ENCODE measurements around the gene PPT1.

DNA sequence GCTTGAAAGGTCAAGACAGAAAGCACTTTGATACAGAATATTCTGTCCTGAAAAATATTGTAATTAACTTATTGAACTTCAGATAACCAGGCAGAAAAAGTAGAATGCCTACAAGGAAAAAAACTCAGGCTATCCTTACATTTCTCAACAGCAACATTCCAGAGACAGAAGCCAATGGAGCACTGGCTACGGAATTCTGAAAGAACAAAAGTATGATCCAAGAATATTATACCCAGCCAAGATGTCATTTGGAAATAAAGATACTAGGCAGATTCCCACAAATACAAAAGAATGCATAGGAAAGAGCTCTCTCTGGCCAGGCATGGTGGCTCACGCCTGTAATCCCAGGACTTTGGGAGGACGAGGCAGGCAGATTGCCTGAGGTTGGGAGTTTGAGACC lies 5.8 kb upstream of the PPT1 start:
- TF ChIP-seq EZH2 (IDR thresholded peaks at IDR 0.05; ENCODE audit: low read depth), result no peak
- TF ChIP-seq, protein P1, sequence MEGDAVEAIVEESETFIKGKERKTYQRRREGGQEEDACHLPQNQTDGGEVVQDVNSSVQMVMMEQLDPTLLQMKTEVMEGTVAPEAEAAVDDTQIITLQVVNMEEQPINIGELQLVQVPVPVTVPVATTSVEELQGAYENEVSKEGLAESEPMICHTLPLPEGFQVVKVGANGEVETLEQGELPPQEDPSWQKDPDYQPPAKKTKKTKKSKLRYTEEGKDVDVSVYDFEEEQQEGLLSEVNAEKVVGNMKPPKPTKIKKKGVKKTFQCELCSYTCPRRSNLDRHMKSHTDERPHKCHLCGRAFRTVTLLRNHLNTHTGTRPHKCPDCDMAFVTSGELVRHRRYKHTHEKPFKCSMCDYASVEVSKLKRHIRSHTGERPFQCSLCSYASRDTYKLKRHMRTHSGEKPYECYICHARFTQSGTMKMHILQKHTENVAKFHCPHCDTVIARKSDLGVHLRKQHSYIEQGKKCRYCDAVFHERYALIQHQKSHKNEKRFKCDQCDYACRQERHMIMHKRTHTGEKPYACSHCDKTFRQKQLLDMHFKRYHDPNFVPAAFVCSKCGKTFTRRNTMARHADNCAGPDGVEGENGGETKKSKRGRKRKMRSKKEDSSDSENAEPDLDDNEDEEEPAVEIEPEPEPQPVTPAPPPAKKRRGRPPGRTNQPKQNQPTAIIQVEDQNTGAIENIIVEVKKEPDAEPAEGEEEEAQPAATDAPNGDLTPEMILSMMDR (conservative IDR thresholded peaks at IDR 0.05), result no peak

All from PC-9 (cell line).